GM23338 (cell line): ENCODE measurements around the gene LYZL4. TPM values are rescaled to one million over a fixed set of nuclear protein-coding genes. Genes with fewer than 3 reads are reported as not detected.

Experiments
- ATAC-seq: fragments of 200-7000 bp; cut with Tn5 transposase; 3 replicates; pipeline ENCODE4 v1.9.1; 2020
- DNase-seq: peaks from one replicate; pipeline ENCODE4 v3.0.0-alpha.2; 2015; ENCODE audit warnings: low spot score
- H2AFZ ChIP-seq: fragments of 200-600 bp; sonication (generic); 2 replicates; pipeline ENCODE4 v1.8.0; 2016; ENCODE audit warnings: antibody characterized with exemption, mild to moderate bottlenecking, moderate library complexity
- H3F3A ChIP-seq: fragments of 200-600 bp; sonication (generic); replicated peaks from 2 replicates; pipeline ENCODE4 v1.8.0; 2017; ENCODE audit warnings: antibody characterized with exemption, mixed run types, low read depth
- H3K27ac ChIP-seq: fragments of 200-600 bp; sonication (generic); 2 replicates; pipeline ENCODE4 v1.6.1; 2016; ENCODE audit warnings: low read depth
- H3K27me3 ChIP-seq: fragments of 200-600 bp; sonication (generic); 2 replicates; pipeline ENCODE4 v1.8.0; 2016; ENCODE audit warnings: mild to moderate bottlenecking, mixed run types, moderate library complexity; ENCODE audit not compliant: insufficient read depth
- H3K36me3 ChIP-seq: fragments of 200-600 bp; sonication (generic); 2 replicates; pipeline ENCODE4 v1.8.0; 2016; ENCODE audit warnings: mild to moderate bottlenecking; ENCODE audit not compliant: insufficient read depth
- H3K4me1 ChIP-seq: fragments of 200-600 bp; sonication (generic); 2 replicates; pipeline ENCODE4 v1.8.0; 2016; ENCODE audit warnings: mild to moderate bottlenecking, moderate library complexity; ENCODE audit not compliant: insufficient read depth
- H3K4me2 ChIP-seq: fragments of 200-600 bp; sonication (generic); 2 replicates; pipeline ENCODE4 v1.7.1; 2017; ENCODE audit warnings: mixed run types
- H3K4me3 ChIP-seq: fragments of 200-600 bp; sonication (generic); 2 replicates; pipeline ENCODE4 v1.6.1; 2016; ENCODE audit warnings: mixed run types
- H3K79me2 ChIP-seq: fragments of 200-600 bp; sonication (generic); replicated peaks from 2 replicates; pipeline ENCODE4 v1.8.0; 2017; ENCODE audit warnings: mild to moderate bottlenecking; ENCODE audit not compliant: insufficient read depth
- H3K9me2 ChIP-seq: fragments of 200-600 bp; sonication (generic); 2 replicates; pipeline ENCODE4 v1.8.0; 2017; ENCODE audit not compliant: insufficient read depth
- H4K20me1 ChIP-seq: fragments of 200-600 bp; sonication (generic); replicated peaks from 2 replicates; pipeline ENCODE4 v1.8.0; 2017; ENCODE audit warnings: mild to moderate bottlenecking; ENCODE audit not compliant: insufficient read depth
- H3K27ac Mint-ChIP-seq: 2 replicates; pipeline ENCODE4 v1.8.0; 2020; ENCODE audit warnings: inconsistent platforms, mild to moderate bottlenecking, moderate library complexity, mixed read lengths
- H3K27me3 Mint-ChIP-seq: 3 replicates; pipeline ENCODE4 v1.8.0; 2022; ENCODE audit warnings: low read depth, mild to moderate bottlenecking, moderate library complexity, mixed read lengths, inconsistent platforms; ENCODE audit not compliant: insufficient read depth, poor library complexity
- H3K36me3 Mint-ChIP-seq: 3 replicates; pipeline ENCODE4 v1.8.0; 2021; ENCODE audit warnings: low read depth, mild to moderate bottlenecking, inconsistent platforms, moderate library complexity, mixed read lengths
- H3K4me1 Mint-ChIP-seq: 3 replicates; pipeline ENCODE4 v1.8.0; 2020; ENCODE audit warnings: mild to moderate bottlenecking, inconsistent platforms, mixed read lengths
- H3K4me3 Mint-ChIP-seq: 3 replicates; pipeline ENCODE4 v1.8.0; 2021; ENCODE audit warnings: moderate library complexity, mild to moderate bottlenecking, inconsistent platforms, mixed read lengths
- H3K9me3 Mint-ChIP-seq: 3 replicates; pipeline ENCODE4 v1.8.0; 2020; ENCODE audit warnings: moderate library complexity, mild to moderate bottlenecking, inconsistent platforms, mixed read lengths
- CREB1 ChIP-seq: fragments of 250-450 bp; sonication (Bioruptor Pico); IDR thresholded peaks from 2 replicates; pipeline ENCODE4 v1.5.0; 2020; ENCODE audit warnings: low read depth, mild to moderate bottlenecking, moderate library complexity
- CTCF ChIP-seq, 2 experiments: fragments of 200-600 bp in 1 of 2; sonication (generic) in 1 of 2; conservative IDR thresholded peaks; 2 replicates each; pipeline versions ENCODE4 v1.5.1 to v1.6.1; 2016 to 2017; ENCODE audit warnings: antibody characterized with exemption in 2 of 2, low read depth in 2 of 2, mild to moderate bottlenecking in 2 of 2, moderate library complexity in 1 of 2
- EZH2 ChIP-seq: fragments of 200-600 bp; sonication (generic); IDR thresholded peaks from one replicate; pipeline ENCODE4 v1.8.0; 2017; ENCODE audit warnings: antibody characterized with exemption, mild to moderate bottlenecking, low read depth; ENCODE audit not compliant: unreplicated experiment
- EZH2phosphoT487 ChIP-seq: fragments of 200-600 bp; sonication (generic); IDR thresholded peaks from one replicate; pipeline ENCODE4 v1.8.1; 2018; ENCODE audit warnings: antibody characterized with exemption; ENCODE audit not compliant: unreplicated experiment
- JUNB ChIP-seq: IDR thresholded peaks from one replicate; pipeline ENCODE4 v1.6.1; 2016; ENCODE audit warnings: antibody characterized with exemption; ENCODE audit not compliant: unreplicated experiment
- NANOG ChIP-seq: IDR thresholded peaks from 2 replicates; pipeline ENCODE4 v1.6.1; 2016; ENCODE audit warnings: antibody characterized with exemption, borderline replicate concordance
- POLR2AphosphoS5 ChIP-seq: IDR thresholded peaks from 2 replicates; pipeline ENCODE4 v1.6.1; 2016; ENCODE audit warnings: antibody characterized with exemption, low read depth
- REST ChIP-seq: IDR thresholded peaks from one replicate; pipeline ENCODE4 v1.6.1; 2018; ENCODE audit warnings: antibody characterized with exemption; ENCODE audit not compliant: unreplicated experiment
- STAT1 ChIP-seq: IDR thresholded peaks from one replicate; pipeline ENCODE4 v1.6.1; 2016; ENCODE audit warnings: antibody characterized with exemption; ENCODE audit not compliant: unreplicated experiment
- ZNF114 ChIP-seq: fragments of 250-450 bp; sonication (Bioruptor Pico); IDR thresholded peaks from 2 replicates; pipeline ENCODE4 v1.5.0; 2020; ENCODE audit warnings: mild to moderate bottlenecking, moderate library complexity
- ZNF331 ChIP-seq: fragments of 250-450 bp; sonication (Bioruptor Pico); IDR thresholded peaks from 2 replicates; pipeline ENCODE4 v1.5.0; 2020; ENCODE audit warnings: low read depth, mild to moderate bottlenecking, moderate library complexity
- ZNF462 ChIP-seq: fragments of 250-450 bp; sonication (Bioruptor Pico); IDR thresholded peaks from 2 replicates; pipeline ENCODE4 v1.5.0; 2020; ENCODE audit warnings: mild to moderate bottlenecking, moderate library complexity
- polyA plus RNA-seq: library from polyadenylated mRNA; unstranded; fragments of >200 nt; fragmentation: Nextera tagmentation; extraction: Ambion mirVana; gene quantifications from 2 replicates; pipeline ENCODE4 v1.2.1, GENCODE V29; 2016
- total RNA-seq: library from RNA; depleted of rRNA; stranded (reverse); fragments of >200 nt; shearing (Covaris generic); gene quantifications from 2 replicates; pipeline ENCODE4 v1.2.3, GENCODE V29; 2014
- TF ChIP-seq, protein P1 (sequence below): IDR thresholded peaks from 2 replicates; pipeline ENCODE4 v1.6.1; 2016; ENCODE audit warnings: antibody characterized with exemption

The LYZL4 gene
- total and polyA plus RNA-seq, 2 experiments from 2014 or later, result not detected

GRCh38 chr3:42419563-42419962 is 9.2 kb upstream of the LYZL4 start:
- no peak overlapping the region for H3K4me2 ChIP-seq
- no peaks in the 10 kb centered on the region for H3F3A ChIP-seq
- H3K9me3 Mint-ChIP-seq, result no peaks in the 10 kb centered on the region
- no peaks in the 10 kb centered on the region for H3K4me1 Mint-ChIP-seq
- TF ChIP-seq JUNB (no peak), CREB1 (CRISPR knock-in tag) (no peak), EZH2 (no peak), REST (no peak), CTCF (conservative IDR thresholded peaks at IDR 0.05; ENCODE audit: low read depth in 2 of 2) (no peak), ZNF331 (CRISPR knock-in tag) (no peak), EZH2phosphoT487 (no peak), STAT1 (no peak), ZNF462 (no peak), ZNF114 (no peak), NANOG (no peak), POLR2AphosphoS5 (no peak)
- TF ChIP-seq, protein P1, sequence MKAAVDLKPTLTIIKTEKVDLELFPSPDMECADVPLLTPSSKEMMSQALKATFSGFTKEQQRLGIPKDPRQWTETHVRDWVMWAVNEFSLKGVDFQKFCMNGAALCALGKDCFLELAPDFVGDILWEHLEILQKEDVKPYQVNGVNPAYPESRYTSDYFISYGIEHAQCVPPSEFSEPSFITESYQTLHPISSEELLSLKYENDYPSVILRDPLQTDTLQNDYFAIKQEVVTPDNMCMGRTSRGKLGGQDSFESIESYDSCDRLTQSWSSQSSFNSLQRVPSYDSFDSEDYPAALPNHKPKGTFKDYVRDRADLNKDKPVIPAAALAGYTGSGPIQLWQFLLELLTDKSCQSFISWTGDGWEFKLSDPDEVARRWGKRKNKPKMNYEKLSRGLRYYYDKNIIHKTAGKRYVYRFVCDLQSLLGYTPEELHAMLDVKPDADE, result no peak
- no peak overlapping the region for H3K4me3 ChIP-seq
- H3K79me2 ChIP-seq, result no peaks in the 10 kb centered on the region
- H4K20me1 ChIP-seq, result no peaks in the 10 kb centered on the region
- 0 out of 2 replicates have a peak, but pooled peaks cover 9% of the 10 kb centered on the region for H3K9me2 ChIP-seq
- H3K27ac ChIP-seq, result no peak overlapping the region
- H3K27me3 Mint-ChIP-seq, result no peaks in the 10 kb centered on the region
- ATAC-seq (no peak), DNase-seq (no peak)
- no peak overlapping the region for H2AFZ ChIP-seq
- no peaks in the 10 kb centered on the region for H3K4me1 ChIP-seq
- H3K36me3 Mint-ChIP-seq, result no peaks in the 10 kb centered on the region
- no peaks in the 10 kb centered on the region for H3K27me3 ChIP-seq
- H3K27ac Mint-ChIP-seq, result no peak overlapping the region
- no peak overlapping the region for H3K4me3 Mint-ChIP-seq
- no peaks in the 10 kb centered on the region for H3K36me3 ChIP-seq
